ENCODE measurements around the gene MX1.

DNA sequence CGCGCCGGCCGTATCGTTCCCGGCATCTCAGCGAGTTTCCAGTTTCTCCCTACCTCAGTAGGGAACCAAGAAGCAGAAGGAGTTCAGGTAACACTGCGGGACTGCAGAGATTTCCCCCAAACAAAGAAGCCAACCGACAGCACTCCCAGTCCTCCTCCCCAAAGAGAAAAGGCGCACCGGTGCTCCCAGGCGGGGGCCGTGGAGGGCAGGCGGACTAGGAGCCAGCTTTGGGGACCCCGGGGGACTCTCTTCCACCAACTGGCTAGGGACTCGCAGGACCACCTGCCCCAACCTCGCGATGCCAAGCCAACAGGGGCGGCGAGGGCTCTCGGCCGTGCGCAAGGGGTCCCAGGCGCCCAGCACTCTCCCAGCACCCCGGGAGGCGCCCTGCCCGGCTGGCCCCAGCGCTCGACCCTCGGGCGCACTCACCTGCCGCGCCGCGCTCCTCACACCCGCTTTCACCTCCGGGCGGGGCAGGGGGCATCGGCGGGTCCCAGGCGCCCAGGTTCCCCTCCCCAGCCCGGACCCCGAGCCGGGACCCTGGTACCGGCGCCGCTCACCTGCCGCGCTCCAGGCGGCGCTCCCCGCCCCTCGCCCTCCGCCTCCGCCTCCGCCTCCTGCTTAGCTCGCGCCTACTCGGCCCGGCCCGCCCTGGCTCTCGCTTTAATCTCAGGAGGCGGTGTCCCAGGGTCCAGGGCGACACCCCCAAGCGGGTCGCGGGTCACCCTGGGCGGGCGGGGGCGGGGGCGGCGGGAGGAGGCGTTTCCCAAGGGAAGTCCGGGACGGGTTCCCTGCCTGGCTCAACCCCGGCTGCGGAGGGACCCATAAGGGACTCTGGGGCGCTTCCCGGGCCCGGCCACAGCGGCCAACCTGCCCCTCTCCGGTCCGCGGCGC is 81.7 kb downstream of the MX1 start, which contains the start of gene TMPRSS2:
- TF ChIP-seq CTCF (IDR thresholded peaks at IDR 0.05; ENCODE audit: low read depth, low read length, poor library complexity, severe bottlenecking) (no peak), EZH2phosphoT487 (IDR thresholded peaks at IDR 0.05; ENCODE audit: borderline replicate concordance, low read length) (no peak)

Measured in DOHH2 (cell line).